HFF-Myc (cell line): Measurements from ENCODE around the gene SDK2.

Experiments used
- DNase-seq: peaks from one replicate; pipeline ENCODE4 v3.0.0-alpha.2; 2011; ENCODE audit warnings: low read depth; ENCODE audit errors: extremely low read depth
- H3K4me3 ChIP-seq: replicated peaks from 2 replicates; pipeline ENCODE4 v1.5.1; 2011; ENCODE audit warnings: low read depth, mild to moderate bottlenecking, control low read depth, low read length
- TF ChIP-seq, protein P1 (sequence below): IDR thresholded peaks from 2 replicates; pipeline ENCODE4 v1.5.1; 2012; ENCODE audit warnings: mild to moderate bottlenecking, low read depth, low read length, control low read depth; ENCODE audit errors: missing control alignments

SDK2 gene

GRCh38 chr17:73293031-73293430 is 351.2 kb downstream of the SDK2 start:
- H3K4me3 ChIP-seq: no peak overlapping the region
- no peak for DNase-seq
- TF ChIP-seq, protein P1, sequence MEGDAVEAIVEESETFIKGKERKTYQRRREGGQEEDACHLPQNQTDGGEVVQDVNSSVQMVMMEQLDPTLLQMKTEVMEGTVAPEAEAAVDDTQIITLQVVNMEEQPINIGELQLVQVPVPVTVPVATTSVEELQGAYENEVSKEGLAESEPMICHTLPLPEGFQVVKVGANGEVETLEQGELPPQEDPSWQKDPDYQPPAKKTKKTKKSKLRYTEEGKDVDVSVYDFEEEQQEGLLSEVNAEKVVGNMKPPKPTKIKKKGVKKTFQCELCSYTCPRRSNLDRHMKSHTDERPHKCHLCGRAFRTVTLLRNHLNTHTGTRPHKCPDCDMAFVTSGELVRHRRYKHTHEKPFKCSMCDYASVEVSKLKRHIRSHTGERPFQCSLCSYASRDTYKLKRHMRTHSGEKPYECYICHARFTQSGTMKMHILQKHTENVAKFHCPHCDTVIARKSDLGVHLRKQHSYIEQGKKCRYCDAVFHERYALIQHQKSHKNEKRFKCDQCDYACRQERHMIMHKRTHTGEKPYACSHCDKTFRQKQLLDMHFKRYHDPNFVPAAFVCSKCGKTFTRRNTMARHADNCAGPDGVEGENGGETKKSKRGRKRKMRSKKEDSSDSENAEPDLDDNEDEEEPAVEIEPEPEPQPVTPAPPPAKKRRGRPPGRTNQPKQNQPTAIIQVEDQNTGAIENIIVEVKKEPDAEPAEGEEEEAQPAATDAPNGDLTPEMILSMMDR: no peak

- TF ChIP-seq, protein P1: no peak
- H3K4me3 ChIP-seq: peak overlapping the region; percentile 10; the same call in 1 of the 2 replicates
- no peak for DNase-seq
Measured at GRCh38 chr17:73292031-73292531, 352.2 kb downstream of the SDK2 start.

- peak overlapping the region; percentile 10; the same call in 1 of the 2 replicates for H3K4me3 ChIP-seq
- TF ChIP-seq, protein P1: no peak
- DNase-seq: peak; percentile 82
Measured at GRCh38 chr17:73291260-73291801, 352.9 kb downstream of the SDK2 start.

- DNase-seq: no peak
- TF ChIP-seq, protein P1: no peak
- H3K4me3 ChIP-seq: 0 out of 2 replicates have a peak overlapping the region, but pooled peaks have one; percentile 2
Measured at GRCh38 chr17:73290399-73291259, 353.6 kb downstream of the SDK2 start.

- no peak for DNase-seq
- TF ChIP-seq, protein P1: no peak
- no peak overlapping the region for H3K4me3 ChIP-seq
Measured at GRCh38 chr17:73289549-73290254, 354.5 kb downstream of the SDK2 start.

DNA sequence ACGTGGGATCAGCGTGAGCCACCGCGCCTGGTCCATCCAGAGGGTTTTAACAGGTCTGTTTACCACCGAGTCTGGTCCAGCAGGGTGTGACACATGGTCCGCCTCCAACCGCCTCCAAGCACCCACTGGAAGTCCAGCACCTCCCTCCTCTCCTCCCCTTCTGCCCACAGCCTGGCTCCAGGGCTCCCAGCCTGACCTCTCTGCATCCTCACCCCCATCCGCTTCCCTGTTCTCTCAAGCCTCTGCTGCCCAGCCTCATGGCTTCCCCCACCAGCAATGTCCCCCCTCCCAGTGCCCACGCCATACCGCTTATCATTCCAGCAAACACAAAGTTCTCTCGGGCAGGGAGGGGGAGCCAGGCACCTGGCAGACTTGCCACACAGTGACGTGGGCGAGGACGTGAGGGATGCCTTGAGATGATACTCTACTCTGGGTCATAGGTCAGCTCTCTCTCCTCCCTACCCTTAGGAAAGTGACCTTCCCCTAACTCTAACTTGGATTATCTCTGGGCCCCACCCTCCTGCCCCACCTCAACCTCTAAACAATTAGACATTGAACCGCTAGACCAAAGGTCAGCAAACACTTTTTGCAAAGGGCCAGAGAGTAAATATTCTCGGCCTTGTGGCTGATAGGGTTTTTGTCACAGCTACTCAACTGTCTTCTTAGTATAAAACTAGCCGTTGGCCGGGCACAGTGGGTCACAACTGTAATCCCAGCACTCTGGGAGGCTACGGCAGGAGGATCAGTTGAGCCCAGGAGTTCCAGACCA is 355.5 kb downstream of the SDK2 start:
- TF ChIP-seq, protein P1: no peak
- no peak for DNase-seq
- no peak overlapping the region for H3K4me3 ChIP-seq
